Inflammatory macrophage (primary cell): ENCODE measurements around the gene TRAF5.

Source experiments
- DNase-seq, 2 donors: peaks; one replicate each; pipeline ENCODE4 v3.0.0-alpha.2; 2020 to 2022

Gene TRAF5

GRCh38 chr1:211328084-211328694 is 1.6 kb downstream of the TRAF5 start:
- no peak for DNase-seq

- DNase-seq, result no peak
Observed at GRCh38 chr1:211328866-211329475, 2.3 kb downstream of the TRAF5 start.

- DNase-seq, result no peak
Observed at GRCh38 chr1:211329764-211330201, 3.1 kb downstream of the TRAF5 start.

DNA sequence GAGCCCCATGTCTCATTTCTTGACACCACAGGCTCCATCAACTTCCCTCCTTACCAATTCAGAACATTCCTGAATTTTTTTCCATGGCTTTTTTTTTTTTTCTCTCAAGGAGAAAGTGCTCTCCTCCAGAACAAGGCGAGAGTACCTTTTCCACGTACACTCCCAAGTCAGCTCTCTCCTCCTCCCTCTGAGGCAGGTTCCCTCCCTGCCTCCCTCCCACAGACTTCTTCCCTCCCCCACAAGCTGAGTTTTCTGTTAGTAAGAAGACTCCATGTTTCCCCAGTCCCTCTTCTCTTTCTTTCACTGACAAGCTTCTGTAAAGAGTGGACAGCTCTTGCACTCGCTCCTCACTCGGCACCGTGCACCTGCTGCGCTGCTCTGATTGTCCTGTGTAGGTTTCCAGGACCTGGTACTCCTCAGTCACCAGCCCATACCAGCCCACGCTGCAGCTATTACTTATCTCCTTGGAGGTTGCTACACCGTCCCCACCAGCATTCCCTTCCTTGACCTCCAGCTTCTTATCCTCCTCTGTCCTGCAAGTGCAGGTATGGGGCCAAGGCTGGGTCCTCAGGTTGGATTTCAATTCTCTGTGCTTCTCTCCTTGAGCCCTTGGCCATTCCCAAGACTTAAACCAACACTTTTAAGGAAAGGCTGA is 3.8 kb downstream of the TRAF5 start:
- DNase-seq, result no peak

GRCh38 chr1:211331011-211331709 is 4.5 kb downstream of the TRAF5 start:
- no peak for DNase-seq

- no peak for DNase-seq
Observed at GRCh38 chr1:211332036-211332616, 5.5 kb downstream of the TRAF5 start.

- DNase-seq, result no peak
Observed at GRCh38 chr1:211332830-211333229, 6.2 kb downstream of the TRAF5 start.

DNA sequence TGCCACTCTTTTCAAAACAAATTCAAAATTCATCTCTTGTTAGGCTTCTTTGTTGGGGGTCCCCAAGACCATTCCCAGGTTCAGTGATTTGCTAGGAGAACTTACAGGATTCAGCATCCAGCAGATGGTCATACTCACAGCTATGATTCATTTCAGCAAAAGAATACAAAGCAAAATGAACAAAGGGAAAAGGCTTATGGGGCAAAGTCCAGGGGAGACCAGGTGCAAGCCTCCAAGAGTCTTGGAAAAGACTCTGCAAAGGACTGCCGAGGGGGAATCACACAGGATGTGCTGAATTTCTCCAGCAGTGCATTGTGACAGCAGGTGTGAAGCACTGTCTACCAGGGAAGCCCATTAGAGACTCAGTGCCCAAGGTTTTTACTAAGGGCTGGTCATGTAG is 7.3 kb downstream of the TRAF5 start:
- DNase-seq, result no peak

DNA sequence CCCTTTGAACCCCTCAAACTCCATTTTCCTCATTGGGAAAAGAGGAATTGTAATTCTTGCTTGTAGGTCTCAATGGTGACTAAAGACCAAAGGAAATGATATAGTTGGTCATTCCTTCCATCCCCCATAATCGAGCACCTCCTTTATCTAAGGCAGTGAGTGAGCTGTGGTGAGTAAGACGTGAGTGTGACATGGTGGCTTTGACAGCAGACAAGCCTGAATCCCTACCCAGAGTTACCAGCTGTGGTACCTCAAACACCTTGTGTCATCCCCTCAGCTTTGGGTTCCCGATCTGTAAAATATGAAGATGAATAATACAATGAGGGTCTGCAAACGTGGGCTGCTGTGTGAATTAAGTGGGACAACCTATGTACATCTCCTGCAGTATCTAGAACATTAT is 8.4 kb downstream of the TRAF5 start:
- DNase-seq, result no peak

- no peak for DNase-seq
Observed at GRCh38 chr1:211335522-211336157, 9.0 kb downstream of the TRAF5 start.

DNA sequence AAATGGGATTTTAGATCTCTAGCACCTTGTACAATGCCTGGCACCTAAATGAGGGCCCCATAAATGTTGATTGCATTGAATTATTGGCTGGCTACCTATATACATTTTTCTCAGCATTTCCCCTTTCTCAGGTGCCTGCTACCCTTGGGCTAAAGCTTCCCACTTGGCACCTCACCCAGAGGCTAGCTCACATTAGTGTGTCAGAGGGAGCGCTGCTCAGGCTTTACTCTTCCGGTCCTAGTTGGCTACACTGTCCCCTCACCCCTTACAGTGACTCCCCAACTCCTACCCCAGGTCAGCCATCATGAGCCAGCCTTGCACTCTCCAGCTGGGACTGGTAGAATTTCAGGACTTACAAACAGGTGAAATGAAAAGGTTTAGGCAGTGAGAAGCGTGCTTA is 9.5 kb downstream of the TRAF5 start:
- no peak for DNase-seq

GRCh38 chr1:211336775-211337174 is 10.1 kb downstream of the TRAF5 start:
- no peak for DNase-seq

DNA sequence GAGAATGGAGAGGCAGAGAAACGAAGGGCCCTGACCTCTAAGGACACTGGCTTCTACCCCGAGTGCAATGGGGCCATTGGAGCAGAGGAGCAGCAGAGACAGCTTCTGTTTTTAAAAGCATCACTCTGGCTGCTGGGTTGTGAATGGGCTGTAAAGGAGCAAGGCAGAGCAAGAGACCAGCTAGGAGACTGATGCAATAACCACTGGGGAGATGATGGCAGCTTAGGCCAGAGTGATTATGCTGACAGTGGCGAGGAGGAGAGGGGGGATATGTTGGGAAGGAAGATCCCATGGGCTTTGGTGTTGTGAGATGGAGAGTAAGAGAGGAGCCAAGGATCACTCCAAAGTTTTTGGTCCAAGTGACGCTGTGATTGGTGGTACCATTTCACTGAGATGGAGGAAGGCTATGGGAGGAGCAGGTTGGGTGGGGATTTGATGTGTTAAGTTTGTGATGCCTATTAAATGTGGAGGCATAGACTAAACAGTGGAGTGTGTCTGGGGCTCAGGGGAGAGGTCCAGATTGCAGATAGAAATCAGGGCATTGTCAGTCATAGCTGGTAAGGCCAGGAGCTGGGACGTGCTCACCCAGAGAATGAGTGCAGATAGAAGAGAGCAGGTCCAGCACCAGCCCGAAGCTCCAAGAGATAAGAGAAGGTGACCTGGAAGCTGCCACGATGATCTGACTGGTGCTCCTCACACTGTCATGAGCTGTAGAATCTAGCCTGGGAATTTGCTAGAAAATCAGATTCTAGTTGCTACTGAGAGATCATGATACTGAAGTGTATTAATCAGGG is 11.0 kb downstream of the TRAF5 start:
- DNase-seq, result no peak

DNA sequence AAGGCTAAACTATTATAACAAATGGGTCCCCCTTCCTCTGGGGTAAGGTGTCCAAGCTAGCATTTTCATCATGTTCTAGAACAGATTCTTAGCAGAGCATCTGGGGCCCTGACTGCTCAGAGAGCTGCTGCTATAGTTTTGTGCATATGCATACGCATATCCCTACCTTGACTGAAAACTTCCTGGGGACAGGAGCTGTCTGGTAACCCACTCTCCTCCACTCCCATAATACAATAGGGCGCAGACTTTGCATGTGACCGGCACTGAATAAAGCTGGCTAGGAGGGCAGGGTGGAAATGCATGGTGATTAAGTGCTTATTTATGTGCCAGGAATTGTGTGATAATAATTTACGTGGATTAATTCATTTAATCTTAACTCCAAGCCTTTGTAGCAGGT is 11.6 kb downstream of the TRAF5 start:
- DNase-seq, result no peak

- peak; percentile 10 to 42 for DNase-seq
Observed at GRCh38 chr1:211339631-211340041, 13.0 kb downstream of the TRAF5 start.

GRCh38 chr1:211340622-211341507 is 14.2 kb downstream of the TRAF5 start:
- peak; percentile 54 to 69 for DNase-seq

DNA sequence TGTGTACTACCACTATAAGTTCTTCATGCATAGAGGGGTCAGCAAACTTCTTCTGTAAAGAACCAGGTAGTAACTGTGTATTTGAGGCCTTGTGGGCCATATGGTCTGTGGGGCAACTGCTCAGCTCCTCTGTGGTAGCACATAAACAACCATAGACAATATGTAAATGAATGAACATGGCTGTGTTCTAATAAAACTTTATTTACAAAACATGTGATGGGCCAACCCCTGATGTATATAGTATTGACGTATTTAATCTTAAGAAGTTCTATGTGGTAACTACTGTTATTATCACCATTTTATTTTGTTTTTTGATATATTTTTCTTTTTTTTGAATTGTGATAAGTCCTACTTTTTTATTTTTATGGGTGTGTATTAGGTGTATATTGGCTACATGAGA is 15.4 kb downstream of the TRAF5 start:
- no peak for DNase-seq

DNA sequence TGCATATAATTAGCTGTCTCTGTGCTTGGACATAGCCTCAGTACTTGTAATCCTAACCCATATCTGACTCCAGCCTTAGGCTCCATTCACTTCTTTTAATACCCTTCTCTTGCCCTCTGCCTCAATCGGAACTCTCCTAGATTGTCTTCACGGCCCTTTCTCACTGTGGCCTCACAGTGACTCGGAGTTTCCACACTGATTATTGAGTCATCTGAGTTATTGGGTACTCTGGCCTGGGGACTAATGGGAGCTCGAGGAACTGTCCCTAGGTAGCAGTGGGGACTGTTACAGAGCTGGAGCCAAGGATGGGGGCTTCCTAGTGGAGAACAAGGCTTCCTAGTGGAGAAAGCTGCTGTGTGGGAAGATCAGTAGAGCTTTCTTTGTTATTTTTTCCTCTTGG is 17.0 kb downstream of the TRAF5 start:
- peak in 1 of 2 donors; percentile 10 for DNase-seq

- DNase-seq, result peak; percentile 22 to 35
Observed at GRCh38 chr1:211344152-211344618, 17.6 kb downstream of the TRAF5 start.

DNA sequence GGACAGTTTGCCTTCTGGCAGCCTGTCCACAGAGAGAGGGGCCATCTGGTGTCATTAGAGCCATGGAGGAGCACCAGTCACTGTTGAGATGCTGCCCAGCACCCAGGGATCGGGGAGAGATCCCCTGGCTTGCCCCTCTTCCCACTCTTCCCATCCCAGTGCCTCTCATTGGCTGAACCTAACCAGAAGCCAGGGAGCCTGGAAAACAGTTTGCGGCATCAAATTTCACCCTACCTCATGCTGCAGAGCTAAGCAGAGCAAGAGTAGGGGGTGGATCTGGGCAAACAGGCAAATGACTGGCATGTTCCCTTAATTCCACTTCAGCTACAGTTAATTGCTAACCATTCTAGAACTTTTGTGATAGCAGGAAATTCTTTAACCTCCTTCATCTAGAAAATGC is 19.1 kb downstream of the TRAF5 start:
- DNase-seq, result no peak
